ENCODE data around the gene ADAMTS12. TPM values are rescaled to one million over a fixed set of nuclear protein-coding genes. Genes with fewer than 3 reads are reported as not detected.
"Not testable (repeated sequence)": the region's sequence is repeated elsewhere in the genome, so short reads cannot be mapped to it uniquely, and the experiment has no call there.

ADAMTS12 gene
- total RNA-seq, 2 experiments from 2014 or later, result not detected

DNA sequence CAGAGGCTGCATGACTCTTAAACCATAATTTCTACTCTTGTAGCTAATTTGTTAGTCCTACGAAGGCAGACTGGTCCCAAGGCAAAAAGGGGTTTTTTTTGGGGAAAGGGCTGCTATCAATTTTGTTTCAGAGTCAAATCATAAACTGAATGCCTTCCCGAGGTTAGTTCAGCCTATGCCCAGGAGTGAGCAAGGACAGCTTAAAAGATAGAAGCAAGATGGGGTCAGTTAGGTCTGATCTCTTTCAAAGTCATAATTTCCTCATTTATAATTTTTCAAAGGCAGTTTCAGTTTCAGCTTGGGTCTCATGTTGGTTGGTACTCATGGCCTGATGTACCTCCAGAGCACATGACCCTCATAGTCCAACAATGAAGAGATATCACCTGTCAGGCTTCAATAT is 36.5 kb upstream of the ADAMTS12 start:
- TF ChIP-seq, protein P1, sequence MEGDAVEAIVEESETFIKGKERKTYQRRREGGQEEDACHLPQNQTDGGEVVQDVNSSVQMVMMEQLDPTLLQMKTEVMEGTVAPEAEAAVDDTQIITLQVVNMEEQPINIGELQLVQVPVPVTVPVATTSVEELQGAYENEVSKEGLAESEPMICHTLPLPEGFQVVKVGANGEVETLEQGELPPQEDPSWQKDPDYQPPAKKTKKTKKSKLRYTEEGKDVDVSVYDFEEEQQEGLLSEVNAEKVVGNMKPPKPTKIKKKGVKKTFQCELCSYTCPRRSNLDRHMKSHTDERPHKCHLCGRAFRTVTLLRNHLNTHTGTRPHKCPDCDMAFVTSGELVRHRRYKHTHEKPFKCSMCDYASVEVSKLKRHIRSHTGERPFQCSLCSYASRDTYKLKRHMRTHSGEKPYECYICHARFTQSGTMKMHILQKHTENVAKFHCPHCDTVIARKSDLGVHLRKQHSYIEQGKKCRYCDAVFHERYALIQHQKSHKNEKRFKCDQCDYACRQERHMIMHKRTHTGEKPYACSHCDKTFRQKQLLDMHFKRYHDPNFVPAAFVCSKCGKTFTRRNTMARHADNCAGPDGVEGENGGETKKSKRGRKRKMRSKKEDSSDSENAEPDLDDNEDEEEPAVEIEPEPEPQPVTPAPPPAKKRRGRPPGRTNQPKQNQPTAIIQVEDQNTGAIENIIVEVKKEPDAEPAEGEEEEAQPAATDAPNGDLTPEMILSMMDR (IDR thresholded peaks at IDR 0.05), result no peak
- Mint-ChIP-seq H3K4me1 (ENCODE audit: low read depth) (no peaks in the 10 kb centered on the region), H3K9me3 (no peaks in the 10 kb centered on the region), H3K27ac (no peak overlapping the region), H3K4me3 (no peak overlapping the region), H3K36me3 (ENCODE audit: low read depth) (no peaks in the 10 kb centered on the region), H3K27me3 (peaks cover 4% of the 10 kb centered on the region)
- DNase-seq, result no peak
- no peak for ATAC-seq
- CTCF ChIA-PET, result no interaction called here
- POLR2A ChIA-PET, result no interaction called here
- intact Hi-C loops (cut with micrococcal nuclease), result no loop called here

DNA sequence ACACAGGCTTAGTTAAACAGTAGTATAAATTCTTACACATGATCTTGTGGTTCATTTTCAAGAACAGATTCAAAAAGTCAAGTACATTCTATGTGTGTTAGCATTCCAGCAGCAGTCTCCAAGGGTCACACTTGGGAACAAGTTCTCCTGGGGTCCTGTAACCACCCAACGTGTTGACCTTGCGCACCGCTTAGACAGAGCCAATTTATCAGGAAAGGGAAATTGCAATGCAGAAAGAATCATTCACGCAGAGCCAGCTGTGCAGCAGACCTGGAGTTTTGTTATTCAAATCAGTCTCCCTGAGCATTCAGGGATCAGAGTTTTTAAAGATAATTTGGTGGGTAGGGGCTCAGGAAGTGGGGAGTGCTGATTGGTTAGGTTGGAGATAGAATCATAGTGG is 35.9 kb upstream of the ADAMTS12 start:
- no peak overlapping the region for H3K27ac Mint-ChIP-seq
- ChIA-PET CTCF (no interaction called here), POLR2A (no interaction called here)
- no peaks in the 10 kb centered on the region for H3K9me3 Mint-ChIP-seq
- peaks cover 4% of the 10 kb centered on the region for H3K27me3 Mint-ChIP-seq
- DNase-seq (no peak), ATAC-seq (no peak)
- H3K36me3 Mint-ChIP-seq (ENCODE audit: low read depth), result no peaks in the 10 kb centered on the region
- TF ChIP-seq, protein P1 (IDR thresholded peaks at IDR 0.05), result no peak
- no peaks in the 10 kb centered on the region for H3K4me1 Mint-ChIP-seq (ENCODE audit: low read depth)
- no peak overlapping the region for H3K4me3 Mint-ChIP-seq
- intact Hi-C loops (cut with micrococcal nuclease), result no loop called here

DNA sequence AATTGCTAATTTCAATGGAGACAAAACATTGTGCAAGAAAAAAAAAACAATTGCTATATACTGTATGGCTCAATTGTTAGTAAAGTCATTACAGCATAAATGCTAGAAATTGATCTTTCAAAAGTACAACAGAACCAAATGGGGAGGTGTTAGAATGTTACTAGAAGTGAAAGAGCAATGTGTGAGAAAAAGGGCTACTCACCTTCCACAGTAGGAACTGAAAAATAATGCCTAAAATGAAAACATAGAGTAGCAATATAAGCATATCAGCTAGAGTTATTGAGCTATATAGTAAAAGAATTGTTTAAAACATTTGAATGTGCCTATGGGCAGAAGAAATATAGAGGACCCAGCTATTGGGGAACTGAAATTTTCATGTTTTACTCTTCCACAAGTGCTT is 33.5 kb upstream of the ADAMTS12 start:
- ATAC-seq (no peak), DNase-seq (no peak)
- Mint-ChIP-seq H3K27me3 (peaks cover 3% of the 10 kb centered on the region), H3K4me3 (no peak overlapping the region), H3K27ac (no peak overlapping the region), H3K9me3 (no peaks in the 10 kb centered on the region), H3K4me1 (ENCODE audit: low read depth) (no peaks in the 10 kb centered on the region), H3K36me3 (ENCODE audit: low read depth) (no peaks in the 10 kb centered on the region)
- intact Hi-C loops (cut with micrococcal nuclease), result no loop called here
- TF ChIP-seq, protein P1 (IDR thresholded peaks at IDR 0.05), result no peak
- POLR2A ChIA-PET, result no interaction called here
- CTCF ChIA-PET, result interaction anchor here (1.4 kb wide), 1 partner anchor 10 kb away, joined by 4 read pairs; no protein-coding TSS in a partner anchor

DNA sequence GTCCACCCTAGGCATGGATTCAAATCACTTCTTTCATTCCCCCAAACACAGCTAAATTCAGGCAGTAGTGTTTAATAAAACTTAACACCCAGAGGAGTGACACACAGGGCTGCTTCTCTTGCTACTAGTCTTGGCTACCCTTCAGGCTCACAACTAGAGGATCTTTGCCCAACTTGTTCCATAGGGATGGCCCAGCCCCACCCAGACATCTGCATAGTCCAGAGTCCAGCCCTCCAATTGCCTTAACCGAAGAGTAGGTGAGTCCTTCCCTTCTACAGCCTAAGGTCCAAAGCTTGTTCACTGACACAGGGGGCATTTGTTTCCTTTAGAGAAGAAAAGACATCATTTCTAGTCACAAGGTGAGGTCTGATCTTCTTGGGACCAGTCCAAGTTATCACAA is 29.2 kb upstream of the ADAMTS12 start:
- H3K4me3 Mint-ChIP-seq, result no peak overlapping the region
- H3K4me1 Mint-ChIP-seq (ENCODE audit: low read depth), result no peaks in the 10 kb centered on the region
- TF ChIP-seq, protein P1 (IDR thresholded peaks at IDR 0.05), result no peak

DNA sequence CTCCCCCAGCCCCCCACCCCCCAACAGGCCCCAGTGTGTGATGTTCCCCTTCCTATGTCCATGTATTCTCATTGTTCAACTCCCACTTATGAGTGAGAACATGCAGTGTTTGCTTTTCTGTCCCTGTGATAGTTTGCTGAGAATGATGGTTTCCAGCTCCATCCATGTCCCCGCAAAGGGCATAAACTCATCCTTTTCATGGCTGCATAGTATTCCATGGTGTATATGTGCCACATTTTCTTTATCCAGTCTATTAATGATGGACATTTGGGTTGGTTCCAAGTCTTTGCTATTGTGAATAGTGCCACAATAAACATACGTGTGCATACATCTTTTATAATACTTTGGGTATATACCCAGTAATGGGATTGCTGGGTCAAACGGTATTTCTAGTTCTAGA is 23.1 kb upstream of the ADAMTS12 start:
- POLR2A ChIA-PET, result interaction anchor here (0.6 kb wide), 1 partner anchor 144 kb away, joined by 3 read pairs; no protein-coding TSS in a partner anchor
- H3K27ac Mint-ChIP-seq; H3K4me1 Mint-ChIP-seq (ENCODE audit: low read depth); H3K27me3 Mint-ChIP-seq; intact Hi-C loops (cut with micrococcal nuclease); CTCF ChIA-PET; ATAC-seq; H3K4me3 Mint-ChIP-seq; DNase-seq; H3K36me3 Mint-ChIP-seq (ENCODE audit: low read depth): not testable (repeated sequence)
- H3K9me3 Mint-ChIP-seq, result peaks cover 28% of the 10 kb centered on the region

More for the DNA sequence above, 29.2 kb upstream of the ADAMTS12 start:
- DNase-seq (no peak), ATAC-seq (no peak)
- ChIA-PET CTCF (interaction anchor here (1.5 kb wide), 1 partner anchor 14 kb away, joined by 5 read pairs; no protein-coding TSS in a partner anchor), POLR2A (no interaction called here)
- peaks cover 4% of the 10 kb centered on the region for H3K27me3 Mint-ChIP-seq
- no peaks in the 10 kb centered on the region for H3K36me3 Mint-ChIP-seq (ENCODE audit: low read depth)
- peaks cover 24% of the 10 kb centered on the region for H3K9me3 Mint-ChIP-seq
- intact Hi-C loops (cut with micrococcal nuclease), result no loop called here
- H3K27ac Mint-ChIP-seq, result no peak overlapping the region

DNA sequence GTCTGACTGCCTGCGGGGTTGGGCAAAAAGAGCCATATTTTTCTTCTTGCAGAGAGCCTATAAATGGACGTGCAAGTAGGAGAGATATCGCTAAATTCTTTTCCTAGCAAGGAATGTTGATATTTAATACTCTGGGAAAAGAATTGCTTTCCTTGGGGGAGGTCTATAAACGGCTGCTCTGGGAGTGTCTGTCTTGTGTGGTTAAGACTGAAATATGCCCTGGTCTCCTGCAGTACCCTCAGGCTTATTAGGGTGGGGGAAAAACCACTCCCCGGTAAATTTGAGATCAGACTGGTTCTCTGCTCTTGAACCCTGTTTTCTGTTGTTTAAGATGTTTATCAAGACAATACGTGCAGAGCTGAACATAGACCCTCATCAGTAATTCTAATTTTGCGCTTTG is 14.5 kb upstream of the ADAMTS12 start:
- H3K36me3 Mint-ChIP-seq (ENCODE audit: low read depth); CTCF ChIA-PET; H3K27ac Mint-ChIP-seq; H3K4me3 Mint-ChIP-seq; intact Hi-C loops (cut with micrococcal nuclease); H3K4me1 Mint-ChIP-seq (ENCODE audit: low read depth); ATAC-seq; POLR2A ChIA-PET; H3K27me3 Mint-ChIP-seq; DNase-seq: not testable (repeated sequence)
- H3K9me3 Mint-ChIP-seq, result peaks cover 36% of the 10 kb centered on the region

Data from activated CD8-positive, alpha-beta T cell treated with anti-CD3 and anti-CD28 coated beads for 36 hours (primary cell).